GM21528 (cell line): ENCODE data around the gene CTTN.

Experiments used
- ATAC-seq: cut with Tn5 transposase; IDR thresholded peaks from one replicate; pipeline ENCODE4 v1.9.1; 2021; ENCODE audit warnings: mild to moderate bottlenecking, moderate library complexity; ENCODE audit not compliant: unreplicated experiment, low FRiP score

CTTN gene

GRCh38 chr11:70424765-70425344 is 26.5 kb downstream of the CTTN start:
- no peak for ATAC-seq

- ATAC-seq = no peak
Measured at GRCh38 chr11:70427436-70427835, 29.1 kb downstream of the CTTN start.

GRCh38 chr11:70428701-70429427 is 30.5 kb downstream of the CTTN start:
- no peak for ATAC-seq

- ATAC-seq = no peak
Measured at GRCh38 chr11:70429428-70429705, 31.0 kb downstream of the CTTN start.

- ATAC-seq = no peak
Measured at GRCh38 chr11:70429724-70430521, 31.6 kb downstream of the CTTN start.

- ATAC-seq = no peak
Measured at GRCh38 chr11:70430671-70431574, 32.6 kb downstream of the CTTN start.

GRCh38 chr11:70431611-70432010 is 33.3 kb downstream of the CTTN start:
- no peak for ATAC-seq

GRCh38 chr11:70432065-70432464 is 33.7 kb downstream of the CTTN start:
- ATAC-seq = no peak

- ATAC-seq = no peak
Measured at GRCh38 chr11:70432580-70432979, 34.3 kb downstream of the CTTN start.

- no peak for ATAC-seq
Measured at GRCh38 chr11:70433038-70433437, 34.7 kb downstream of the CTTN start.

- no peak for ATAC-seq
Measured at GRCh38 chr11:70433526-70433925, 35.2 kb downstream of the CTTN start.

- no peak for ATAC-seq
Measured at GRCh38 chr11:70433966-70434812, 35.9 kb downstream of the CTTN start.

GRCh38 chr11:70434813-70435278 is 36.5 kb downstream of the CTTN start:
- ATAC-seq = no peak

GRCh38 chr11:70435361-70435760 is 37.0 kb downstream of the CTTN start:
- no peak for ATAC-seq

- no peak for ATAC-seq
Measured at GRCh38 chr11:70435765-70436500, 37.6 kb downstream of the CTTN start.

GRCh38 chr11:70436501-70436860 is 38.2 kb downstream of the CTTN start:
- ATAC-seq = no peak

GRCh38 chr11:70437111-70437784 is 38.9 kb downstream of the CTTN start:
- no peak for ATAC-seq

GRCh38 chr11:70440206-70440605 is 41.9 kb downstream of the CTTN start:
- no peak for ATAC-seq

GRCh38 chr11:70443773-70444030 is 45.4 kb downstream of the CTTN start:
- no peak for ATAC-seq
